Measurements from ENCODE around the gene USH2A. TPM values are rescaled to one million over a fixed set of nuclear protein-coding genes. Genes with fewer than 3 reads are reported as not detected.

Gene USH2A
- total RNA-seq, 2 experiments from 2014 or later: not detected

GRCh38 chr1:215891266-215892057, 531.8 kb downstream of the USH2A start:
- H3K4me3 ChIP-seq (ENCODE audit: low read length): no peak overlapping the region
- no peak overlapping the region for H3K27ac ChIP-seq (ENCODE audit: low read depth in 1 of 2, low read length in 2 of 2)
- H3K27me3 ChIP-seq (ENCODE audit: control insufficient read depth in 1 of 2, insufficient read depth in 2 of 2, low read length in 2 of 2): no peaks in the 10 kb centered on the region
- Mint-ChIP-seq H3K27me3 (no peaks in the 10 kb centered on the region), H3K9me3 (no peaks in the 10 kb centered on the region), H3K27ac (no peak overlapping the region), H3K4me3 (no peak overlapping the region), H3K4me1 (ENCODE audit: low read depth) (no peaks in the 10 kb centered on the region), H3K36me3 (ENCODE audit: low read depth) (no peaks in the 10 kb centered on the region)
- no peak for TF ChIP-seq CTCF (IDR thresholded peaks at IDR 0.05)
- no peaks in the 10 kb centered on the region for H3K4me1 ChIP-seq (ENCODE audit: insufficient read depth, low read length)
- H3K36me3 ChIP-seq (ENCODE audit: insufficient read depth, low read length): no peaks in the 10 kb centered on the region
- ATAC-seq (ENCODE audit: poor library complexity): no peak
- DNase-seq: no peak
- ChIA-PET POLR2A (no interaction called here), CTCF (no interaction called here)
- no peaks in the 10 kb centered on the region for H3K9me3 ChIP-seq (ENCODE audit: control insufficient read depth in 1 of 2, insufficient read depth in 1 of 2, low read length in 2 of 2)
- intact Hi-C loops (cut with DNase I, micrococcal nuclease): no loop called here

GRCh38 chr1:215890438-215890837, 532.8 kb downstream of the USH2A start:
- Mint-ChIP-seq H3K4me3 (no peak overlapping the region), H3K4me1 (ENCODE audit: low read depth) (no peaks in the 10 kb centered on the region), H3K36me3 (ENCODE audit: low read depth) (no peaks in the 10 kb centered on the region), H3K9me3 (no peaks in the 10 kb centered on the region), H3K27me3 (no peaks in the 10 kb centered on the region), H3K27ac (no peak overlapping the region)
- Histone ChIP-seq H3K4me3 (ENCODE audit: low read length) (no peak overlapping the region), H3K36me3 (ENCODE audit: insufficient read depth, low read length) (no peaks in the 10 kb centered on the region), H3K9me3 (ENCODE audit: control insufficient read depth in 1 of 2, insufficient read depth in 1 of 2, low read length in 2 of 2) (no peaks in the 10 kb centered on the region), H3K4me1 (ENCODE audit: insufficient read depth, low read length) (no peaks in the 10 kb centered on the region), H3K27me3 (ENCODE audit: control insufficient read depth in 1 of 2, insufficient read depth in 2 of 2, low read length in 2 of 2) (no peaks in the 10 kb centered on the region), H3K27ac (ENCODE audit: low read depth in 1 of 2, low read length in 2 of 2) (no peak overlapping the region)
- intact Hi-C loops (cut with DNase I, micrococcal nuclease): no loop called here
- ChIA-PET CTCF (no interaction called here), POLR2A (no interaction called here)
- no peak for TF ChIP-seq CTCF (IDR thresholded peaks at IDR 0.05)
- DNase-seq (no peak), ATAC-seq (ENCODE audit: poor library complexity) (no peak)

DNA sequence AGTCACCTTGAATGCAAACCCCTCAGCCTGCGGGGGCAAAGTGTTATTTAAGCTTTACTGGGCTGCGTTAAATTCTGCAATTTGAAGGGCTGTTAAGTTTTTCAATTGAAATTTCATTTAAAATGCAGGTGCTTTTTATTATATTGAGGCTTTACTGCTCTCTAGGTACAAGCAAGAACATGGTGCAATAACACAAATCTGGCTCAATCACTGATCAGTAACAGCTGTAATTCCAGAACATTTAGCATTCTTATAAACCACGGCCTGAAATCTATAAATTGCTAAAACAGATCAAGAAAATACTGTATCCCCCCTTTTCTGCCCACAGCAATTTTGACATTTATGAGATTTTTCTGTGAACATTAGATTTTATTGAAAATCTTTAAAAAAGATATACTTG, 533.4 kb downstream of the USH2A start:
- Histone ChIP-seq H3K36me3 (ENCODE audit: insufficient read depth, low read length) (no peaks in the 10 kb centered on the region), H3K27ac (ENCODE audit: low read depth in 1 of 2, low read length in 2 of 2) (no peak overlapping the region), H3K4me3 (ENCODE audit: low read length) (no peak overlapping the region), H3K9me3 (ENCODE audit: control insufficient read depth in 1 of 2, insufficient read depth in 1 of 2, low read length in 2 of 2) (no peaks in the 10 kb centered on the region), H3K27me3 (ENCODE audit: control insufficient read depth in 1 of 2, insufficient read depth in 2 of 2, low read length in 2 of 2) (no peaks in the 10 kb centered on the region), H3K4me1 (ENCODE audit: insufficient read depth, low read length) (no peaks in the 10 kb centered on the region)
- no peaks in the 10 kb centered on the region for H3K4me1 Mint-ChIP-seq (ENCODE audit: low read depth)
- H3K36me3 Mint-ChIP-seq (ENCODE audit: low read depth): no peaks in the 10 kb centered on the region
- H3K27ac Mint-ChIP-seq: no peak overlapping the region
- no peak for ATAC-seq (ENCODE audit: poor library complexity)
- POLR2A ChIA-PET: no interaction called here
- H3K27me3 Mint-ChIP-seq: no peaks in the 10 kb centered on the region
- intact Hi-C loops (cut with DNase I, micrococcal nuclease): no loop called here
- no peak for DNase-seq
- H3K4me3 Mint-ChIP-seq: no peak overlapping the region
- H3K9me3 Mint-ChIP-seq: no peaks in the 10 kb centered on the region
- TF ChIP-seq CTCF (IDR thresholded peaks at IDR 0.05): no peak
- CTCF ChIA-PET: no interaction called here
